MM.1S (cell line): Measurements from ENCODE around the gene PRKAR2B.

Experiments used
- CTCF ChIP-seq: fragments of 300-600 bp; sonication (generic); IDR thresholded peaks from 2 replicates; pipeline ENCODE4 v1.5.1; 2016; ENCODE audit warnings: antibody characterized with exemption, low read length, mixed read lengths
- EZH2 ChIP-seq: fragments of 300-600 bp; sonication (generic); optimal IDR thresholded peaks from 2 replicates; pipeline ENCODE3; 2017; ENCODE audit warnings: low read depth, mild to moderate bottlenecking, antibody characterized with exemption, low read length, mixed read lengths
- EZH2phosphoT487 ChIP-seq: fragments of 300-600 bp; sonication (generic); IDR thresholded peaks from 2 replicates; pipeline ENCODE4 v1.6.1; 2018; ENCODE audit warnings: antibody characterized with exemption, low read length

GRCh38 chr7:107168233-107169119 is 124.0 kb downstream of the PRKAR2B start, which contains the start of gene HBP1:
- no peak for TF ChIP-seq CTCF
- TF ChIP-seq EZH2, result no peak
- TF ChIP-seq EZH2phosphoT487, result no peak
